Measurements from ENCODE around the gene ASCC2.

ASCC2 gene

GRCh38 chr22:29803190-29803589 is 34.9 kb downstream of the ASCC2 start:
- TF ChIP-seq CTCF (IDR thresholded peaks at IDR 0.05; ENCODE audit: control insufficient read depth, insufficient read depth, low read depth, low read length, missing control alignments) = no peak
- H3K4me3 ChIP-seq (ENCODE audit: control insufficient read depth, low read depth, low read length) = no peak overlapping the region
- no peak for DNase-seq (ENCODE audit: low read depth)

- DNase-seq (ENCODE audit: low read depth) = no peak
- no peak for TF ChIP-seq CTCF (IDR thresholded peaks at IDR 0.05; ENCODE audit: control insufficient read depth, insufficient read depth, low read depth, low read length, missing control alignments)
- no peak overlapping the region for H3K4me3 ChIP-seq (ENCODE audit: control insufficient read depth, low read depth, low read length)
These were observed 36.3 kb downstream of the ASCC2 start for GRCh38 chr22:29801796-29802195.

- no peak overlapping the region for H3K4me3 ChIP-seq (ENCODE audit: control insufficient read depth, low read depth, low read length)
- TF ChIP-seq CTCF (IDR thresholded peaks at IDR 0.05; ENCODE audit: control insufficient read depth, insufficient read depth, low read depth, low read length, missing control alignments) = no peak
- DNase-seq (ENCODE audit: low read depth) = no peak
These were observed 36.9 kb downstream of the ASCC2 start for GRCh38 chr22:29801153-29801552.

GRCh38 chr22:29799217-29799680 is 38.8 kb downstream of the ASCC2 start:
- peak; percentile 44 for TF ChIP-seq CTCF (IDR thresholded peaks at IDR 0.05; ENCODE audit: control insufficient read depth, insufficient read depth, low read depth, low read length, missing control alignments)
- DNase-seq (ENCODE audit: low read depth) = peak; percentile 94
- H3K4me3 ChIP-seq (ENCODE audit: control insufficient read depth, low read depth, low read length) = no peak overlapping the region; the same call in 1 of the 2 replicates

GRCh38 chr22:29798801-29799200 is 39.3 kb downstream of the ASCC2 start:
- no peak for TF ChIP-seq CTCF (IDR thresholded peaks at IDR 0.05; ENCODE audit: control insufficient read depth, insufficient read depth, low read depth, low read length, missing control alignments)
- H3K4me3 ChIP-seq (ENCODE audit: control insufficient read depth, low read depth, low read length) = no peak overlapping the region; the same call in 1 of the 2 replicates
- no peak for DNase-seq (ENCODE audit: low read depth)

GRCh38 chr22:29798318-29798717 is 39.8 kb downstream of the ASCC2 start:
- TF ChIP-seq CTCF (IDR thresholded peaks at IDR 0.05; ENCODE audit: control insufficient read depth, insufficient read depth, low read depth, low read length, missing control alignments) = no peak
- no peak overlapping the region for H3K4me3 ChIP-seq (ENCODE audit: control insufficient read depth, low read depth, low read length)
- no peak for DNase-seq (ENCODE audit: low read depth)

GRCh38 chr22:29797351-29797750 is 40.7 kb downstream of the ASCC2 start:
- TF ChIP-seq CTCF (IDR thresholded peaks at IDR 0.05; ENCODE audit: control insufficient read depth, insufficient read depth, low read depth, low read length, missing control alignments) = no peak
- H3K4me3 ChIP-seq (ENCODE audit: control insufficient read depth, low read depth, low read length) = no peak overlapping the region
- no peak for DNase-seq (ENCODE audit: low read depth)

All from AG09309 (cell line).